ENCODE data around the gene TEX12. TPM values are rescaled to one million over a fixed set of nuclear protein-coding genes. Genes with fewer than 3 reads are reported as not detected.
A peak's percentile ranks its signal among the peaks of the same experiment; 100 is the strongest.
"Not testable (repeated sequence)": the region's sequence is repeated elsewhere in the genome, so short reads cannot be mapped to it uniquely, and the experiment has no call there.

Gene TEX12
- polyA plus RNA-seq, 6 donors from 2014 or later = 0.65 TPM; not detected in 5

GRCh38 chr11:112159098-112160065 lies 7.8 kb upstream of the TEX12 start:
- Mint-ChIP-seq H3K36me3 (peaks cover 0 to 13% of the 10 kb centered on the region in 2 donors), H3K4me1 (peaks cover 6 to 7% (median 6%) of the 10 kb centered on the region in 3 donors), H3K9me3 (peaks cover 0 to 2% (median 0%) of the 10 kb centered on the region in 7 donors), H3K27ac (no peak overlapping the region), H3K4me3 (no peak overlapping the region), H3K27me3 (peaks cover 8 to 18% (median 13%) of the 10 kb centered on the region in 3 donors)
- no peak for DNase-seq
- ATAC-seq (ENCODE audit: low read depth in 2 of 2) = no peak

GRCh38 chr11:112160091-112160848 lies 6.9 kb upstream of the TEX12 start:
- H3K36me3 Mint-ChIP-seq = peaks cover 0 to 17% of the 10 kb centered on the region in 2 donors
- ATAC-seq (ENCODE audit: low read depth in 2 of 2) (no peak), DNase-seq (no peak)
- H3K27ac Mint-ChIP-seq = peak overlapping the region in 1 of 6 donors; percentile 7
- H3K4me3 Mint-ChIP-seq = no peak overlapping the region
- peaks cover 0 to 2% (median 0%) of the 10 kb centered on the region in 7 donors for H3K9me3 Mint-ChIP-seq
- H3K4me1 Mint-ChIP-seq = peaks cover 6 to 7% (median 6%) of the 10 kb centered on the region in 3 donors
- peaks cover 13 to 18% (median 13%) of the 10 kb centered on the region in 3 donors for H3K27me3 Mint-ChIP-seq

GRCh38 chr11:112161012-112161411 lies 6.2 kb upstream of the TEX12 start:
- no peak overlapping the region for H3K4me3 Mint-ChIP-seq
- DNase-seq = no peak
- peaks cover 13 to 18% (median 13%) of the 10 kb centered on the region in 3 donors for H3K27me3 Mint-ChIP-seq
- no peak overlapping the region for H3K27ac Mint-ChIP-seq
- peaks cover 6 to 7% (median 6%) of the 10 kb centered on the region in 3 donors for H3K4me1 Mint-ChIP-seq
- H3K36me3 Mint-ChIP-seq = peaks cover 0 to 17% of the 10 kb centered on the region in 2 donors
- peaks cover 0 to 2% (median 0%) of the 10 kb centered on the region in 7 donors for H3K9me3 Mint-ChIP-seq
- no peak for ATAC-seq (ENCODE audit: low read depth in 2 of 2)

GRCh38 chr11:112162200-112162599 lies 5.0 kb upstream of the TEX12 start:
- H3K27ac Mint-ChIP-seq, H3K4me3 Mint-ChIP-seq: not testable (repeated sequence)

GRCh38 chr11:112162761-112163546 lies 4.2 kb upstream of the TEX12 start:
- H3K27me3 Mint-ChIP-seq = peaks cover 18 to 26% (median 23%) of the 10 kb centered on the region in 3 donors
- no peak overlapping the region for H3K4me3 Mint-ChIP-seq
- no peak for DNase-seq
- H3K9me3 Mint-ChIP-seq = peaks cover 0 to 2% (median 0%) of the 10 kb centered on the region in 7 donors
- H3K36me3 Mint-ChIP-seq = peaks cover 0 to 18% of the 10 kb centered on the region in 2 donors
- ATAC-seq (ENCODE audit: low read depth in 2 of 2) = no peak
- H3K4me1 Mint-ChIP-seq = peaks cover 6 to 7% (median 6%) of the 10 kb centered on the region in 3 donors
- H3K27ac Mint-ChIP-seq = no peak overlapping the region

More at GRCh38 chr11:112162200-112162599, 5.0 kb upstream of the TEX12 start:
- Mint-ChIP-seq H3K27me3 (peaks cover 18 to 20% (median 20%) of the 10 kb centered on the region in 3 donors), H3K36me3 (peaks cover 0 to 22% of the 10 kb centered on the region in 2 donors)
- not testable (repeated sequence) for H3K4me1 Mint-ChIP-seq; ATAC-seq (ENCODE audit: low read depth in 2 of 2); DNase-seq; H3K9me3 Mint-ChIP-seq

- Mint-ChIP-seq H3K4me1 (peaks cover 6 to 7% (median 6%) of the 10 kb centered on the region in 3 donors), H3K9me3 (peaks cover 0 to 2% (median 0%) of the 10 kb centered on the region in 7 donors), H3K4me3 (peak within 1 kb of the TSS; percentile 31 to 85 (median 77)), H3K27ac (peak within 1 kb of the TSS in 2 of 6 donors; percentile 34 to 89), H3K36me3 (peaks cover 0 to 18% of the 10 kb centered on the region in 2 donors), H3K27me3 (peaks cover 18 to 26% (median 23%) of the 10 kb centered on the region in 3 donors)
- DNase-seq = no peak
- ATAC-seq (ENCODE audit: low read depth in 2 of 2) = peak in 1 of 2 donors; percentile 41
These were observed 3.1 kb upstream of the TEX12 start, which contains the start of gene IL18 for GRCh38 chr11:112163875-112164685. Gene IL18 (minus strand): TSS chr11:112164094. CDS start chr11:112155053, 9,041 bp downstream.

- ATAC-seq (ENCODE audit: low read depth in 2 of 2) (no peak), DNase-seq (no peak)
- Mint-ChIP-seq H3K27ac (no peak overlapping the region), H3K9me3 (peaks cover 0 to 2% (median 0%) of the 10 kb centered on the region in 7 donors), H3K27me3 (peaks cover 15 to 26% (median 23%) of the 10 kb centered on the region in 3 donors), H3K36me3 (peaks cover 0 to 18% of the 10 kb centered on the region in 2 donors), H3K4me1 (peaks cover 6 to 7% (median 6%) of the 10 kb centered on the region in 3 donors), H3K4me3 (no peak overlapping the region)
These were observed 2.1 kb upstream of the TEX12 start for GRCh38 chr11:112165049-112165448.

GRCh38 chr11:112166562-112166961 lies 610 bp upstream of the TEX12 start:
- peaks cover 0 to 2% (median 0%) of the 10 kb centered on the region in 7 donors for H3K9me3 Mint-ChIP-seq
- no peak for ATAC-seq (ENCODE audit: low read depth in 2 of 2)
- peaks cover 11 to 26% (median 23%) of the 10 kb centered on the region in 3 donors for H3K27me3 Mint-ChIP-seq
- H3K36me3 Mint-ChIP-seq = peaks cover 0 to 18% of the 10 kb centered on the region in 2 donors
- DNase-seq = no peak
- H3K27ac Mint-ChIP-seq = no peak overlapping the region
- no peak overlapping the region for H3K4me3 Mint-ChIP-seq
- H3K4me1 Mint-ChIP-seq = peaks cover 6 to 7% (median 6%) of the 10 kb centered on the region in 3 donors

- Mint-ChIP-seq H3K4me1 (peaks cover 10 to 14% (median 11%) of the 10 kb centered on the region in 3 donors), H3K27ac (no peak overlapping the region), H3K4me3 (no peak overlapping the region), H3K36me3 (no peaks in the 10 kb centered on the region), H3K9me3 (no peaks in the 10 kb centered on the region), H3K27me3 (peaks cover 0 to 17% (median 15%) of the 10 kb centered on the region in 3 donors)
- DNase-seq = no peak
- no peak for ATAC-seq (ENCODE audit: low read depth in 2 of 2)
These were observed 5.3 kb downstream of the TEX12 start for GRCh38 chr11:112172362-112172994.

- DNase-seq (no peak), ATAC-seq (ENCODE audit: low read depth in 2 of 2) (no peak)
- no peak overlapping the region for H3K27ac Mint-ChIP-seq
- peaks cover 0 to 15% (median 14%) of the 10 kb centered on the region in 3 donors for H3K27me3 Mint-ChIP-seq
- H3K36me3 Mint-ChIP-seq = no peaks in the 10 kb centered on the region
- no peak overlapping the region for H3K4me3 Mint-ChIP-seq
- H3K9me3 Mint-ChIP-seq = no peaks in the 10 kb centered on the region
- peaks cover 10 to 14% (median 11%) of the 10 kb centered on the region in 3 donors for H3K4me1 Mint-ChIP-seq
These were observed 6.0 kb downstream of the TEX12 start for GRCh38 chr11:112173152-112173551.

- Mint-ChIP-seq H3K4me3 (peak within 1 kb of the TSS in 4 of 8 donors; percentile 43 to 74 (median 62)), H3K36me3 (no peaks in the 10 kb centered on the region), H3K9me3 (no peaks in the 10 kb centered on the region), H3K27ac (peak within 1 kb of the TSS in 3 of 6 donors; percentile 21 to 75 (median 61)), H3K27me3 (peaks cover 0 to 15% (median 14%) of the 10 kb centered on the region in 3 donors), H3K4me1 (peaks cover 23 to 27% (median 25%) of the 10 kb centered on the region in 3 donors)
- ATAC-seq (ENCODE audit: low read depth in 2 of 2) = peak; percentile 56 to 70
- DNase-seq = peak; percentile 15
These were observed 7.8 kb downstream of the TEX12 start, which contains the start of gene BCO2 for GRCh38 chr11:112174789-112175598. Gene BCO2 (plus strand): TSS chr11:112175512. CDS start chr11:112175602, 90 bp downstream.
